K562 (cell line): Measurements from ENCODE around the gene NKIRAS1. TPM values are rescaled to one million over a fixed set of nuclear protein-coding genes. Genes with fewer than 3 reads are reported as not detected.

Experiments used
- FIP1L1 ChIP-seq: fragments of 200-400 bp; formaldehyde crosslinking; IDR thresholded peaks from 2 replicates; pipeline ENCODE4 v1.6.1; 2018; ENCODE audit warnings: mild to moderate bottlenecking, low read depth, low read length; ENCODE audit not compliant: poor library complexity, severe bottlenecking
- FOXK2 ChIP-seq, 2 experiments: fragments of 450-650 bp; IDR thresholded peaks in 1 of 2; conservative IDR thresholded peaks in 1 of 2; 2 replicates each; pipeline ENCODE4 v1.6.1; 2016; ENCODE audit warnings: low read depth in 2 of 2, mild to moderate bottlenecking in 1 of 2
- L3MBTL2 ChIP-seq: fragments of 450-650 bp; IDR thresholded peaks from 2 replicates; pipeline ENCODE4 v1.6.1; 2016; ENCODE audit warnings: mild to moderate bottlenecking, moderate library complexity
- MTA2 ChIP-seq: fragments of 450-650 bp; IDR thresholded peaks from 2 replicates; pipeline ENCODE4 v1.6.1; 2016; ENCODE audit warnings: low read depth
- MYNN ChIP-seq, 2 experiments: sonication (generic); formaldehyde crosslinking in 1 of 2; IDR thresholded peaks; 2 replicates each; pipeline versions ENCODE4 v1.5.0 to v1.6.1; 2016 to 2020; ENCODE audit warnings: antibody characterized with exemption in 1 of 2, missing genetic modification reagents in 1 of 2
- SAFB2 ChIP-seq: fragments of 200-400 bp; formaldehyde crosslinking; IDR thresholded peaks from 2 replicates; pipeline ENCODE4 v1.6.1; 2018; ENCODE audit warnings: borderline replicate concordance, low read length, low read depth, moderate library complexity; ENCODE audit not compliant: severe bottlenecking
- SMARCA4 ChIP-seq: fragments of 450-650 bp; IDR thresholded peaks from 2 replicates; pipeline ENCODE4 v1.6.1; 2016
- TBL1XR1 ChIP-seq, 2 experiments: IDR thresholded peaks; 2 replicates each; pipeline ENCODE4 v1.6.1; 2012; ENCODE audit warnings: improper control_type of control experiment in 2 of 2, low read length in 2 of 2, mild to moderate bottlenecking in 1 of 2
- ZNF282 ChIP-seq: sonication (generic); formaldehyde crosslinking; IDR thresholded peaks from 2 replicates; pipeline ENCODE4 v1.8.1; 2023; ENCODE audit warnings: missing genetic modification reagents
- polyA plus RNA-seq, 8 experiments: library from polyadenylated mRNA; depleted of rRNA in 4 of 8; stranded (reverse) in 5 of 8; unstranded in 3 of 8; fragments of >200 nt; fragmentation: Nextera tagmentation in 2 of 8; fragmentation: Illumina TruSeq in 1 of 8; extraction: Ambion mirVana in 2 of 8; extraction: Trizol in 1 of 8; gene quantifications; 2 replicates each; pipeline versions ENCODE4 v1.2.1 to v1.2.3, GENCODE V29; 2011 to 2014; ENCODE audit warnings: inconsistent platforms in 1 of 8, missing spikeins in 1 of 8
- total RNA-seq, 7 experiments: library from RNA; depleted of rRNA in 6 of 7; stranded (reverse); fragments of >200 nt in 6 of 7; fragmentation: Illumina TruSeq in 2 of 7; extraction: Trizol in 2 of 7; gene quantifications; 2 replicates each; pipeline versions ENCODE4 v1.2.1 to v1.2.3, GENCODE V29; 2011 to 2021; ENCODE audit warnings: low replicate concordance in 1 of 7
- TF ChIP-seq, protein P1 (sequence below): fragments of 450-650 bp; IDR thresholded peaks from 2 replicates; pipeline ENCODE4 v1.6.1; 2017; ENCODE audit warnings: antibody characterized with exemption, mild to moderate bottlenecking
- TF ChIP-seq, protein P2 (sequence below): fragments of 250-450 bp; sonication (Bioruptor Pico); IDR thresholded peaks from 2 replicates; pipeline ENCODE4 v1.4.0; 2020
- TF ChIP-seq, protein P3 (sequence below): sonication (generic); formaldehyde crosslinking; IDR thresholded peaks from 2 replicates; pipeline ENCODE4 v1.4.0; 2020; ENCODE audit warnings: mild to moderate bottlenecking, missing genetic modification reagents
- TF ChIP-seq, protein P4 (sequence below): fragments of 450-650 bp; formaldehyde crosslinking; conservative IDR thresholded peaks from 2 replicates; pipeline ENCODE4 v1.4.0; 2022; ENCODE audit warnings: mild to moderate bottlenecking, missing genetic modification characterization
- TF ChIP-seq, protein P5 (sequence below), 2 experiments: fragments of 450-650 bp; conservative IDR thresholded peaks; 2 replicates each; pipeline ENCODE4 v1.6.1; 2017; ENCODE audit warnings: mild to moderate bottlenecking in 2 of 2, moderate library complexity in 2 of 2

The NKIRAS1 gene
- total and polyA plus RNA-seq, 9 of the 15 experiments (the other 6 are each of a cell fraction or from before 2014, with no cell fraction given): 5.1 to 10.3 (median 6.3) TPM

DNA sequence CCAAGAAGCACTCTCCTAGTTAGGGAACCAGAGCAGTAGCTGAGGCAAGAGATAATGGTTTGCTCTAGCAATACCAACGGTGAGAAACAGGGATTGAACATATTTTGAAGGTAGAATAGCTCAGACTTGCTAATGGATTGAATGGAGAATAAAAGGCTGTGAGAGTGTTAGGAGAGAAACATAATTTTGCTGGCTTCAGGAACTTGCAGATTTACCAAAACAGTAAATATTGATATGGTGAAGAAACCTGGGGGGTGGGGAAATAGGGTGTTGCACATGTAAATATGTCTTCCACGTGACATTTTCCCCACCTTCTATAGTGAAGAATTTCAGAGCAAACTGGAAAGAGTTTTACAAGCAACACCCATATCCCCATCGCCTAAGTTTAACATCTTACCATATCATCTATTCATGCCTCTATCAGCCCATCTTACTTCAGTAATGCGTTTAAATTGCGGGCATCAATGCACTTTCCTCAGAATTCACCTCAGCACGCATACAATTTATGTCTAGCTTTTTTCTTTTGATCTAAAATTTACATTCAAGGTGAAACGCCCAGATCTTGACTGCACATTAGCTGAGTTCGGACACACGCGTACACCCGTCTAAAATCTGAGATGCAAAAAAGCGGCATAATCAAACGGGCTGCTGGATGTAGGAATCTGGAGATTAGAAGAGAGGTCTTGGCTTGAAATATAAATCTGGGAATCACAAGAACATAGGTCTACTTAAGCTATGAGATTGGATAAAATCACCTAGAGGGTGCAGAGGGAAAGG is 27.4 kb upstream of the NKIRAS1 start (continued):
- TF ChIP-seq, protein P1, sequence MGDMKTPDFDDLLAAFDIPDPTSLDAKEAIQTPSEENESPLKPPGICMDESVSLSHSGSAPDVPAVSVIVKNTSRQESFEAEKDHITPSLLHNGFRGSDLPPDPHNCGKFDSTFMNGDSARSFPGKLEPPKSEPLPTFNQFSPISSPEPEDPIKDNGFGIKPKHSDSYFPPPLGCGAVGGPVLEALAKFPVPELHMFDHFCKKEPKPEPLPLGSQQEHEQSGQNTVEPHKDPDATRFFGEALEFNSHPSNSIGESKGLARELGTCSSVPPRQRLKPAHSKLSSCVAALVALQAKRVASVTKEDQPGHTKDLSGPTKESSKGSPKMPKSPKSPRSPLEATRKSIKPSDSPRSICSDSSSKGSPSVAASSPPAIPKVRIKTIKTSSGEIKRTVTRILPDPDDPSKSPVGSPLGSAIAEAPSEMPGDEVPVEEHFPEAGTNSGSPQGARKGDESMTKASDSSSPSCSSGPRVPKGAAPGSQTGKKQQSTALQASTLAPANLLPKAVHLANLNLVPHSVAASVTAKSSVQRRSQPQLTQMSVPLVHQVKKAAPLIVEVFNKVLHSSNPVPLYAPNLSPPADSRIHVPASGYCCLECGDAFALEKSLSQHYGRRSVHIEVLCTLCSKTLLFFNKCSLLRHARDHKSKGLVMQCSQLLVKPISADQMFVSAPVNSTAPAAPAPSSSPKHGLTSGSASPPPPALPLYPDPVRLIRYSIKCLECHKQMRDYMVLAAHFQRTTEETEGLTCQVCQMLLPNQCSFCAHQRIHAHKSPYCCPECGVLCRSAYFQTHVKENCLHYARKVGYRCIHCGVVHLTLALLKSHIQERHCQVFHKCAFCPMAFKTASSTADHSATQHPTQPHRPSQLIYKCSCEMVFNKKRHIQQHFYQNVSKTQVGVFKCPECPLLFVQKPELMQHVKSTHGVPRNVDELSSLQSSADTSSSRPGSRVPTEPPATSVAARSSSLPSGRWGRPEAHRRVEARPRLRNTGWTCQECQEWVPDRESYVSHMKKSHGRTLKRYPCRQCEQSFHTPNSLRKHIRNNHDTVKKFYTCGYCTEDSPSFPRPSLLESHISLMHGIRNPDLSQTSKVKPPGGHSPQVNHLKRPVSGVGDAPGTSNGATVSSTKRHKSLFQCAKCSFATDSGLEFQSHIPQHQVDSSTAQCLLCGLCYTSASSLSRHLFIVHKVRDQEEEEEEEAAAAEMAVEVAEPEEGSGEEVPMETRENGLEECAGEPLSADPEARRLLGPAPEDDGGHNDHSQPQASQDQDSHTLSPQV: no peak
- TF ChIP-seq SAFB2 (no peak), ZNF282 (CRISPR knock-in tag) (no peak), MTA2 (no peak), L3MBTL2 (0 out of 2 replicates have a peak, but pooled peaks have one; percentile 29), FOXK2 (conservative IDR thresholded peaks at IDR 0.05 in 1 of 2, IDR thresholded peaks at IDR 0.05 in 1 of 2; ENCODE audit: low read depth in 2 of 2) (peak; percentile 34 to 58; a peak in 1 of 4 replicates), MYNN (IDR thresholded peaks at IDR 0.05) (no peak), MYNN (CRISPR knock-in tag; IDR thresholded peaks at IDR 0.05) (no peak), SMARCA4 (0 out of 2 replicates have a peak, but pooled peaks have one; percentile 11), FIP1L1 (no peak), TBL1XR1 (IDR thresholded peaks at IDR 0.05; ENCODE audit: low read length in 2 of 2) (peak in 1 of 2 experiments; percentile 23; a peak in 1 of 4 replicates)
- TF ChIP-seq, protein P2, sequence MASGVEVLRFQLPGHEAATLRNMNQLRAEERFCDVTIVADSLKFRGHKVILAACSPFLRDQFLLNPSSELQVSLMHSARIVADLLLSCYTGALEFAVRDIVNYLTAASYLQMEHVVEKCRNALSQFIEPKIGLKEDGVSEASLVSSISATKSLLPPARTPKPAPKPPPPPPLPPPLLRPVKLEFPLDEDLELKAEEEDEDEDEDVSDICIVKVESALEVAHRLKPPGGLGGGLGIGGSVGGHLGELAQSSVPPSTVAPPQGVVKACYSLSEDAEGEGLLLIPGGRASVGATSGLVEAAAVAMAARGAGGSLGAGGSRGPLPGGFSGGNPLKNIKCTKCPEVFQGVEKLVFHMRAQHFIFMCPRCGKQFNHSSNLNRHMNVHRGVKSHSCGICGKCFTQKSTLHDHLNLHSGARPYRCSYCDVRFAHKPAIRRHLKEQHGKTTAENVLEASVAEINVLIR: no peak
- TF ChIP-seq, protein P3, sequence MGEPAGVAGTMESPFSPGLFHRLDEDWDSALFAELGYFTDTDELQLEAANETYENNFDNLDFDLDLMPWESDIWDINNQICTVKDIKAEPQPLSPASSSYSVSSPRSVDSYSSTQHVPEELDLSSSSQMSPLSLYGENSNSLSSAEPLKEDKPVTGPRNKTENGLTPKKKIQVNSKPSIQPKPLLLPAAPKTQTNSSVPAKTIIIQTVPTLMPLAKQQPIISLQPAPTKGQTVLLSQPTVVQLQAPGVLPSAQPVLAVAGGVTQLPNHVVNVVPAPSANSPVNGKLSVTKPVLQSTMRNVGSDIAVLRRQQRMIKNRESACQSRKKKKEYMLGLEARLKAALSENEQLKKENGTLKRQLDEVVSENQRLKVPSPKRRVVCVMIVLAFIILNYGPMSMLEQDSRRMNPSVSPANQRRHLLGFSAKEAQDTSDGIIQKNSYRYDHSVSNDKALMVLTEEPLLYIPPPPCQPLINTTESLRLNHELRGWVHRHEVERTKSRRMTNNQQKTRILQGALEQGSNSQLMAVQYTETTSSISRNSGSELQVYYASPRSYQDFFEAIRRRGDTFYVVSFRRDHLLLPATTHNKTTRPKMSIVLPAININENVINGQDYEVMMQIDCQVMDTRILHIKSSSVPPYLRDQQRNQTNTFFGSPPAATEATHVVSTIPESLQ (CRISPR knock-in tag): 0 out of 2 replicates have a peak, but pooled peaks have one; percentile 42
- TF ChIP-seq, protein P4, sequence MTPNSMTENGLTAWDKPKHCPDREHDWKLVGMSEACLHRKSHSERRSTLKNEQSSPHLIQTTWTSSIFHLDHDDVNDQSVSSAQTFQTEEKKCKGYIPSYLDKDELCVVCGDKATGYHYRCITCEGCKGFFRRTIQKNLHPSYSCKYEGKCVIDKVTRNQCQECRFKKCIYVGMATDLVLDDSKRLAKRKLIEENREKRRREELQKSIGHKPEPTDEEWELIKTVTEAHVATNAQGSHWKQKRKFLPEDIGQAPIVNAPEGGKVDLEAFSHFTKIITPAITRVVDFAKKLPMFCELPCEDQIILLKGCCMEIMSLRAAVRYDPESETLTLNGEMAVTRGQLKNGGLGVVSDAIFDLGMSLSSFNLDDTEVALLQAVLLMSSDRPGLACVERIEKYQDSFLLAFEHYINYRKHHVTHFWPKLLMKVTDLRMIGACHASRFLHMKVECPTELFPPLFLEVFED (CRISPR knock-in tag): no peak
- TF ChIP-seq, protein P5, sequence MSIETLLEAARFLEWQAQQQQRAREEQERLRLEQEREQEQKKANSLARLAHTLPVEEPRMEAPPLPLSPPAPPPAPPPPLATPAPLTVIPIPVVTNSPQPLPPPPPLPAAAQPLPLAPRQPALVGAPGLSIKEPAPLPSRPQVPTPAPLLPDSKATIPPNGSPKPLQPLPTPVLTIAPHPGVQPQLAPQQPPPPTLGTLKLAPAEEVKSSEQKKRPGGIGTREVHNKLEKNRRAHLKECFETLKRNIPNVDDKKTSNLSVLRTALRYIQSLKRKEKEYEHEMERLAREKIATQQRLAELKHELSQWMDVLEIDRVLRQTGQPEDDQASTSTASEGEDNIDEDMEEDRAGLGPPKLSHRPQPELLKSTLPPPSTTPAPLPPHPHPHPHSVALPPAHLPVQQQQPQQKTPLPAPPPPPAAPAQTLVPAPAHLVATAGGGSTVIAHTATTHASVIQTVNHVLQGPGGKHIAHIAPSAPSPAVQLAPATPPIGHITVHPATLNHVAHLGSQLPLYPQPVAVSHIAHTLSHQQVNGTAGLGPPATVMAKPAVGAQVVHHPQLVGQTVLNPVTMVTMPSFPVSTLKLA (conservative IDR thresholded peaks at IDR 0.05): peak; percentile 34 to 45; a peak in 2 of 4 replicates
